Measurements from ENCODE around the gene KRTAP19-1. TPM values are rescaled to one million over a fixed set of nuclear protein-coding genes. Genes with fewer than 3 reads are reported as not detected.
"Not testable (repeated sequence)": the region's sequence is repeated elsewhere in the genome, so short reads cannot be mapped to it uniquely, and the experiment has no call there.

KRTAP19-1 gene
- not detected for total RNA-seq
- long read RNA-seq, result 0 reads

- intact Hi-C loops (cut with DNase I), result no loop called here
- ATAC-seq (ENCODE audit: poor library complexity), result no peak
- peak; percentile 28 for DNase-seq
These were observed at the start of gene KRTAP19-1 for GRCh38 chr21:30480145-30480544. TSS of gene KRTAP19-1 (minus strand) at chr21:30480367. CDS start at chr21:30480317, 50 bp downstream.

- intact Hi-C loops (cut with DNase I), result no loop called here
- DNase-seq, result no peak
- ATAC-seq (ENCODE audit: poor library complexity), result no peak
These were observed 38.7 kb upstream of the KRTAP19-1 start for GRCh38 chr21:30518876-30519275.

- DNase-seq (no peak), ATAC-seq (ENCODE audit: poor library complexity) (no peak)
- intact Hi-C loops (cut with DNase I), result no loop called here
These were observed 35.5 kb upstream of the KRTAP19-1 start for GRCh38 chr21:30515681-30516080.

GRCh38 chr21:30505621-30506205 is 25.5 kb upstream of the KRTAP19-1 start:
- DNase-seq; ATAC-seq (ENCODE audit: poor library complexity); intact Hi-C loops (cut with DNase I): not testable (repeated sequence)

GRCh38 chr21:30502041-30502440 is 21.9 kb upstream of the KRTAP19-1 start, which contains the start of gene KRTAP19-5:
TSS of gene KRTAP19-5 (minus strand) at chr21:30502141. CDS start at chr21:30502090, 51 bp downstream.
- ATAC-seq (ENCODE audit: poor library complexity) (no peak), DNase-seq (no peak)
- intact Hi-C loops (cut with DNase I), result no loop called here

- no peak for ATAC-seq (ENCODE audit: poor library complexity)
- intact Hi-C loops (cut with DNase I), result no loop called here
- DNase-seq, result no peak
These were observed 16.9 kb upstream of the KRTAP19-1 start, which contains the start of gene KRTAP19-4 for GRCh38 chr21:30497065-30497464. TSS of gene KRTAP19-4 (minus strand) at chr21:30497165. CDS start at chr21:30497110, 55 bp downstream.

GRCh38 chr21:30491963-30492428 is 11.8 kb upstream of the KRTAP19-1 start, which contains the start of gene KRTAP19-3:
TSS of gene KRTAP19-3 (minus strand) at chr21:30492013. CDS start at chr21:30491957, 56 bp downstream.
- ATAC-seq (ENCODE audit: poor library complexity) (no peak), DNase-seq (no peak)
- intact Hi-C loops (cut with DNase I), result no loop called here

- DNase-seq (no peak), ATAC-seq (ENCODE audit: poor library complexity) (no peak)
- intact Hi-C loops (cut with DNase I), result no loop called here
These were observed 7.2 kb upstream of the KRTAP19-1 start, which contains the start of gene KRTAP19-2 for GRCh38 chr21:30487336-30487735. TSS of gene KRTAP19-2 (minus strand) at chr21:30487436. CDS start at chr21:30487348, 88 bp downstream.

- intact Hi-C loops (cut with DNase I), result no loop called here
- no peak for DNase-seq
These were observed 6.0 kb upstream of the KRTAP19-1 start for GRCh38 chr21:30486180-30486579.

GRCh38 chr21:30482130-30482529 is 2.0 kb upstream of the KRTAP19-1 start:
- ATAC-seq (ENCODE audit: poor library complexity), result peak; percentile 59
- intact Hi-C loops (cut with DNase I), result no loop called here
- DNase-seq, result no peak

More at GRCh38 chr21:30486180-30486579, 6.0 kb upstream of the KRTAP19-1 start:
- no peak for ATAC-seq (ENCODE audit: poor library complexity)

GRCh38 chr21:30479259-30479658 is 908 bp downstream of the KRTAP19-1 start:
- intact Hi-C loops (cut with DNase I), result no loop called here
- DNase-seq, result no peak
- peak; percentile 18 for ATAC-seq (ENCODE audit: poor library complexity)

- no peak for DNase-seq
- intact Hi-C loops (cut with DNase I), result no loop called here
These were observed 2.2 kb downstream of the KRTAP19-1 start for GRCh38 chr21:30478004-30478403.

GRCh38 chr21:30468900-30469714 is 11.1 kb downstream of the KRTAP19-1 start:
- ATAC-seq (ENCODE audit: poor library complexity), result no peak
- DNase-seq, result no peak
- intact Hi-C loops (cut with DNase I), result no loop called here

More at GRCh38 chr21:30478004-30478403, 2.2 kb downstream of the KRTAP19-1 start:
- no peak for ATAC-seq (ENCODE audit: poor library complexity)

- ATAC-seq (ENCODE audit: poor library complexity) (no peak), DNase-seq (no peak)
- intact Hi-C loops (cut with DNase I), result no loop called here
These were observed 16.5 kb downstream of the KRTAP19-1 start for GRCh38 chr21:30463713-30464112.

GRCh38 chr21:30448514-30448913 is 31.7 kb downstream of the KRTAP19-1 start:
- DNase-seq (no peak), ATAC-seq (ENCODE audit: poor library complexity) (no peak)
- intact Hi-C loops (cut with DNase I), result loop anchor here (10.0 kb wide), 1 partner anchor 286 kb away; no protein-coding TSS in a partner anchor

GRCh38 chr21:30447056-30447455 is 33.1 kb downstream of the KRTAP19-1 start:
- intact Hi-C loops (cut with DNase I), result loop anchor here (10.0 kb wide), 1 partner anchor 288 kb away; no protein-coding TSS in a partner anchor
- DNase-seq (no peak), ATAC-seq (ENCODE audit: poor library complexity) (no peak)

GRCh38 chr21:30444204-30444603 is 36.0 kb downstream of the KRTAP19-1 start:
- DNase-seq (no peak), ATAC-seq (ENCODE audit: poor library complexity) (no peak)
- intact Hi-C loops (cut with DNase I), result loop anchor here (10.0 kb wide), 1 partner anchor 291 kb away; no protein-coding TSS in a partner anchor

GRCh38 chr21:30443226-30443625 is 36.9 kb downstream of the KRTAP19-1 start:
- DNase-seq (no peak), ATAC-seq (ENCODE audit: poor library complexity) (no peak)
- intact Hi-C loops (cut with DNase I), result loop anchor here (10.0 kb wide), 1 partner anchor 292 kb away; no protein-coding TSS in a partner anchor

GRCh38 chr21:30439975-30440374 is 40.2 kb downstream of the KRTAP19-1 start, which contains the start of gene KRTAP15-1:
TSS of gene KRTAP15-1 (plus strand) at chr21:30440275. CDS start at chr21:30440328, 53 bp downstream.
- no peak for ATAC-seq (ENCODE audit: poor library complexity)
- DNase-seq, result no peak
- intact Hi-C loops (cut with DNase I), result loop anchor here (10.0 kb wide), 1 partner anchor 295 kb away; no protein-coding TSS in a partner anchor
